Midbrain (tissue), 1 donor: ENCODE data around the gene DENND6A.
"Not testable (repeated sequence)": the region's sequence is repeated elsewhere in the genome, so short reads cannot be mapped to it uniquely, and the experiment has no call there.

ENCODE experiments used
- DNase-seq: peaks from one replicate; lab custom pipeline; 2025; lab: John Stamatoyannopoulos, UW

DENND6A gene, protein sequence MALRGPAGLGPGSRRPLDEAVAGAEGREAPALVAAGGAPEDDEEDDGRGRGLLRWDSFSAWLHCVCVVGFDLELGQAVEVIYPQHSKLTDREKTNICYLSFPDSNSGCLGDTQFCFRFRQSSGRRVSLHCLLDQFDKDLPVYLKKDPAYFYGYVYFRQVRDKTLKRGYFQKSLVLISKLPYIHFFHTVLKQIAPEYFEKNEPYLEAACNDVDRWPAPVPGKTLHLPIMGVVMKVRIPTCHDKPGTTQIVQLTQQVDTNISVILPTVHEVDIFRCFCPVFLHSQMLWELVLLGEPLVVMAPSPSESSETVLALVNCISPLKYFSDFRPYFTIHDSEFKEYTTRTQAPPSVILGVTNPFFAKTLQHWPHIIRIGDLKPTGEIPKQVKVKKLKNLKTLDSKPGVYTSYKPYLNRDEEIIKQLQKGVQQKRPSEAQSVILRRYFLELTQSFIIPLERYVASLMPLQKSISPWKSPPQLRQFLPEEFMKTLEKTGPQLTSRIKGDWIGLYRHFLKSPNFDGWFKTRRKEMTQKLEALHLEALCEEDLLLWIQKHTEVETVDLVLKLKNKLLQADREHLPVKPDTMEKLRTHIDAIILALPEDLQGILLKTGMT

DNA sequence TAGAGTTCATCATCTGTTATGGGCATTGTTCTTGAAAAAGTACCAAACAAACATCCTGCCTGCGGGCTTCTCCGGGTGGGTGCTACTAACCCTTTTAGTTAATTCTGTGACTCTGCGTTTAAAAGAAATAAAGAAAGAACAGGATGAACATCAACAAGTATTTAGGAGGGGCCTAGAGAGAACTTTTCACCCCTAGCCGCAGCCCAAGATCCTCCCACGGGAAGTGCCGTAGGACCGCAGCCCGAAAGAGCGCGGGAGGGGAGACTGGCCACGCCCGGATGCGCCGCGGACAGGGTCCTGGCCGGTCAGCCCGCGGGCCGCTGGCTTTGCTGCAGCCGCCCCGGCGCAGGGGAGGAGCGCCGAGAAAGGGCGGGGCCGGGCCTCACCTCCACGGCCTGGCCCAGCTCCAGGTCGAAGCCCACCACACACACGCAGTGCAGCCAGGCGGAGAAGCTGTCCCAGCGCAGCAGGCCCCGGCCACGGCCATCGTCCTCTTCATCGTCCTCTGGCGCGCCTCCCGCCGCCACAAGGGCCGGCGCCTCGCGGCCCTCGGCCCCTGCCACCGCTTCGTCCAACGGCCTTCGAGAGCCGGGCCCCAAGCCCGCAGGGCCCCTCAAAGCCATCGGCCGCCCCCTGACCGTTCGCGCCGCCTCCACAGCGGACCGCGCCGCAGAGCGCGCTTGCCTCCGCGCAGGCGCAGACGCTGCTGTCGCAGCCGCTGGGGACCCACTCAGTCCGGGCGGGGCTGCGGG is at the start of gene DENND6A:
Gene DENND6A, minus strand, starts transcription at position 682 of the 752 bp plus-strand sequence. Its CDS starts 59 bp downstream, at position 623.
- DNase-seq = peak; percentile 98

DNA sequence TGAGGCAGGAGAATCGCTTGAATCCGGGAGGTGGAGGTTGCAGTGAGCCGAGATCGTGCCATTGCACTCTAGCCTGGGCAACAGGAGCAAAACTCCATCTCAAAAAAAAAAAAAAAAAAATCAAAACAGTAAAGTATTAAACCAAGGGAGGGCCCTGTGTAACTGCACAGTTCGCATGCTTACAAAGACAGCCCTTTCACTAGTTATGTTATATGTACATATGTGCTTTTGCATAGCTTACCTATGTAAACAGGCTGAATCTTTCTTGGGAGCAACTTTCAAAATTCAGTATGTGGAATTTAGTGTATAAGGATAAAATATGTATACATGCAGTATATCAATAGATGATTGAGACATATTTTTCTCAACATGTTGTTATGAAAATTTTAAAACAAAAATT is 47.1 kb upstream of the DENND6A start:
- DNase-seq = no peak

DNA sequence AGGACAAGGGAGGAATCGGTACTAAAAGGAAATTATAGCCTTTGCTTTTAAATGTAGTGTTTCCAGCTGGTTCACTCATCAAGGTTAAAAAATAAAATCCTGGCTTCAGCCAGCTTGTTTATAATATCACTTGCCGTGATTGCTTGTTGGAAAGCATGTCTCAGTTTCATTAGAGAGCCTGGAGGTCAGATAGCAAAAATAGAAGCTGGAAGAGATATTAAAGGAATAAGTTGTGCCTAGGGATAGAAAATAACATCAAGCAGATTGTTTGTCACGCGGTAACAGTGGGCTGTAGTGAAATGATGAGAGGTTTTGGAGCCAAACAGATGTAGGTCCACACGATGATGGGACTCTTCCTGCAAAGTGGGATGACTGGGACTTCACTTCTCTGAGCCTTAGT is 45.5 kb upstream of the DENND6A start:
- DNase-seq = no peak

DNA sequence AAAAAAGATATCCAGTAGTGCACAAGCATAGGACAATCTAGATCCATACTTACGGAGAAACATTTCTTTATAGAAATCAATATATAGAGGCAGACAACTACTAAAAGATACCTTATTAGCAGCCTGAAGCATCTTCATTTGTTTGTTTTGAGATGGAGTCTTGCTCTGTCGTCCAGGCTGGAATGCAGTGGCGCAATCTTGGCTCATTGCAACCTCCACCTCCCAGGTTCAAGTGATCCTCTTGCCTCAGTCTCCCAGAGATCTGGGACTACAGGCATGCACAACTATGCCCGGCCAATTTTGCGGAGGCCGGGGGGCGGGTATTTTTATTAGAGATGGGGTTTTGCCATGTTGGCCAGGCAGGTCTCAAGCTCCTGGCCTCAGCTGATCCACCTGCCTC is 45.0 kb upstream of the DENND6A start:
- DNase-seq = no peak

DNA sequence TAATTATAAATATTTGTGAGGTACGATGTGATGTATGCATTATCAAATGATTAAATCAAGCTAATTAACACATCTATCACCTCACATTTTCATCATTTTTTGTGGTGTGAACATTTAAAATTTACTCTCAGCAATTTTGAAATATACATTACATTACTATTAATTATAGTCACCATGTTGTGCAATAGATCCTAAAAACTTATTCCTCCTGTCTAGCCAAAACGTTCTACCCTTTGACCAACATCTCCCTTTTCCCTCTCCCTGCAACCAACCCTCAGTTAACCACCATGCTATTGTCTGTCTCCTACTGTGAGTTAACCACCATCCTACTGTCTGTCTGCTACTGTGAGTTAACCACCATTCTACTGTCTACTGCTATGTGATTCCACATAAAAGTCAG is 42.5 kb upstream of the DENND6A start:
- DNase-seq = no peak

DNA sequence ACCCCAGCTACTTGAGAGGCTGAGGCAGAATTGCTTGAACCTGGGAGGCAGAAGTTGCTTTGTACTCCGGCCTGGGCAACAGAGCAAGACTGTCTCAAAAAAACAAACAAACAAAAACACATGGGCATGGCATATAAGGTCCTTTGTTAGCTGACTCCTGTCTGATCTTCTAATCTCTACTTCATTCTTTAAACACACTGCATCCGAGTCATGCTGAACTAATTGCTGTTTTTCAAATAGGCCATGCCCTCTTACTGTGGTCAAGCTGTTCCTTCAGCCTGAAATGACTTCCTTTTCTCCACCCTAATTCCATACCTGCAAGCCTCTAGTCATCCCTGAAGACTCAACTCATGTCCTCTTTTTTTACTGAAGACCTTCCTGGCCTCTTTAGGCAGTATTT is 40.9 kb upstream of the DENND6A start:
- no peak for DNase-seq

DNA sequence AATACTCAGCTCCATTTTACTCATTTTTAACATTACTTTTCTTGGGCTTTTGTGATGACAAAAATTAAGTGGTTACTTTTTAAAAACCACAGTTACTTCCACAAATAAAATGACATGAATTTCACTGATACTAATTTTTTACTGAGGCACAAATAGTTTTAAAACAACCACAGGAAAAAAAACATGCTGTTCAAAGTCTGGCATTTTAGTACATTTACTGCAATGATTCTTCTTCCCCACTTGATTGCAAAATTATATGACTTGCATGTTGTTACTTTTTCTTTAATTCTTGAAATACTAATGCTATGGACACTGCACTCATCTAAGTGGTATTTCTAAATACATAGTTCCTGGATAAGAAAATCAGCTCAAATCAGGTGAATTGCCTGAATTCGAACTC is 38.4 kb upstream of the DENND6A start:
- DNase-seq = no peak

DNA sequence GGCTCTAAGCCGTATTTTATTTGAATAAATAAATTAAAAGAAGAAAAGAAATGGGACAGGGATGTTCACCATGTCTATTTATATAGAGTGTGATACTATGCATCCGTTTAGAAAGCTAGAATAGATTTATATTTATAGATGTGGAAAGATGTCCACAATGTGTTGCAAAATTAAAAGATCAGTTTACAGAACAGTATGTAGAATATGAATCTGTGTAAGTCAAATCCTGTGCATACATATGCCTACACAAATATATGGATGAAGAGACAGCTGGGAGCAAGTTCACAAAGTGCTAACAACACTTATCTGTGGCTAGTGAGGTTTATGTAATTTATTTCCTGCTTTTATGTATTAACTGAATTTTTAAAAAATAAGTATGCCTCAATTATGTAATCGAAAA is 37.8 kb upstream of the DENND6A start:
- DNase-seq = no peak

DNA sequence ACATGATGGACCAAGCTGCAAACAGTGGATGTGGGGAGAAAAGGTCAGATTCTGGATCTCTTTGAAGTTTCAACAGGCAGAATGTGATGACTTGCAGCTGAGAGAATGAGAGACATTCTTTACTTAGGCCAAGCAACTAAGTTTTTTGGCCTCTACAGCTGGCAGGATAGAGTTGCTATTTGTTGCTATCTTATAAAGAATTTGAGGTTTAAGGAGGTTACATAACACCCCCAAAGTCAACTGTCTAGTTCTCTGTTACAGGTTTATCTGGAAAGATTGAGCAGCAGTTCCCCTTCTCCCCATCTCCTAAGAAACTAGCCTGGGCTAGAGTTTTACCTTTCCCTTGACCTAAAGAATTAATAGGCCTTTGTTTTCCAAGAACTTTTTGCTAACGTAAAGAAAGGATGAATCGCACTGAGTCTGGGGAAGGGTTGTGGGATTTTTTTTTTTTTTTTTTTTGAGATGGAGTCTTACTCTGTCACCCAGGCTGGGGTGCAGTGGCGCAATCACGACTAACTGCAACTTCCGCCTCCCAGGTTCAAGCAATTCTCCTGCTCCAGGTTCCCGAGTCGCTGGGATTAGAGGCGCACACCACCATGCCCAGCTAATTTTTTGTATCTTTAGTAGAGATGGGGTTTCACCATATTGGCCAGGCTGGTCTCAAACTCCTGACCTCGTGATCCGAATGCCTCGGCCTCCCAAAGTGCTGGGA is 36.6 kb upstream of the DENND6A start:
- DNase-seq = no peak

DNA sequence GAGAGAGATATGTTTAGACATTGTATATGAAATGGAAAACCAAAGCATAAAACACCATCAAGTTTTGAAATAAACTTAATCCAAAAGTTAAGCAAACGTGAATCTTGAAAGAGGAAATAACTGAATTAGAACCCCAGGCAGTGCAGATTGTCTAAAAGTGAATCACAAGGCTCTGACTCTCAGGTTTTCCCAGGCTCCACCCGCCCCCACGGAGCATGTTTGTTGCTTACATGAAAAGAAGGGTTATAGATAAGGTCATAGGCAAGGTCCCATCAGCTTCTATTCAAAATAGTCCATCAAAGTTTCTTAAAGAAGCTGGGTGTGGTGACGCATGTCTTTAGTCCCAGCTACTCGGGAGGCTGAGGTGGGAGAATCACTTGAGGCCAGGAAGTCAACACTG is 34.2 kb upstream of the DENND6A start:
- no peak for DNase-seq

DNA sequence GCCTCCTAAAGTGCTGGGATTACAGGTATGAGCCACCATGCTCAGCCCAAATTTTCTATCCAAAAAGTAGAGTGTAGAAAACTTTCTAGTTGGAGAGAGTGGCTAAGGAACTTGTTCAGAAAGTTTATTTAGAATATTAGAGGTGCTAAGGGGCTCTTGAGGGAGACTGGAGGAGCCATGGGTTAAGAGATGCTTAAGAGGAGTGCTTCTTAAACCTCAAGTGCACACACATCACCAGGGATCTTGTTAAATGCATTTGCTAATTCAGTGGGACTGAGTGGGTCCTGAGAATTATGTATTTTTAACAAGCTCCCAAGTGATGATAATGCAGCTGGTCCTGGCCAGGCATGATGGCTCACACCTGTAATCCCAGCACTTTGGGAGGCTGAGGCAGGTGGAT is 33.5 kb upstream of the DENND6A start:
- DNase-seq = no peak

DNA sequence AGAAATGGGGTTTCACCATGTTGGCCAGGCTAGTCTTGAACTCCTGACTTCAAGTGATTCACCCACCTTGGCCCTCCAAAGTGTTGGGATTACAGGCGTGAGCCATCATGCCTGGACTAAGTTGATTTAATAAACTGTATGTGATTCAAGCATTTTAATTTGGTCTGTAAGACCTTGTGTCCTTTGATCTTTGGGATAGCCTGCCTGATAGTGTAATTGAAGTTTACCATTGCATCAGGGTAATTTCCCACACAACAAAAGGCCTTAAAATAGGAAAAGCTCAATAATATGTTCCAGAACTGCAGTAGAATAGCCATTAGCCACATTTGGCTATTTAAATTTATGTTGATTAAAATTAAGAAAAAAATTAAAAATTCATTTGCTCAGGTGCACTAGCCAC is 25.2 kb upstream of the DENND6A start:
- no peak for DNase-seq

DNA sequence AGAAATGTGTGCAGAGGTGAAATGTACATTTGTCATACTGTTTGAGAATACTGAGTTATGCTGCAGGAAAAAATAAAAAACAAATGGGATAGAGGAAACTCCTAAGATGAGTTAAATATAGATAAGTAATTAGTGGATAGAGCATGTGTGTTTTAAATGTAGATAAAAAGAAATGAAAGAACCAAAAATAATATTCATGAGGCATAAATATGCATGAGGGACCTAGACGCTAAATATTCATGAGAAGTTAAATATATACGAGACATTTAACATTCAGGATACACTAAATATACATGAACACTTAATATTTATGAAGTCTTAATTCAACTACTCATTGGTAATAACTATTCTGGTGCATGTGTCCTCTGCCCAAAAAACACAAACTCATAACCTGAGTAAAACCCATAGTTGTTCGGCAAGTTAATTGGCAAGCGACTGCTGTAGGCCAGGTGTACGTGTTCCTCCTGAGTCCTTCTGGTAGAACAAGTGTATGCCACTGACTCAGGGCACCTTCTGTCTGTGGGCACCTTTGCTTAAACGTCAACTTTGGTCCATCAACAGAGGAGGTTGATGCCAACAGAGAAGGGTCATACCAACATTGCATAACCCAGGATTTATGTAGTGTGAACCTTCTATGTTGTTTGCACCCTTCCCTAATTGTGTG is 24.5 kb upstream of the DENND6A start:
- DNase-seq = no peak

DNA sequence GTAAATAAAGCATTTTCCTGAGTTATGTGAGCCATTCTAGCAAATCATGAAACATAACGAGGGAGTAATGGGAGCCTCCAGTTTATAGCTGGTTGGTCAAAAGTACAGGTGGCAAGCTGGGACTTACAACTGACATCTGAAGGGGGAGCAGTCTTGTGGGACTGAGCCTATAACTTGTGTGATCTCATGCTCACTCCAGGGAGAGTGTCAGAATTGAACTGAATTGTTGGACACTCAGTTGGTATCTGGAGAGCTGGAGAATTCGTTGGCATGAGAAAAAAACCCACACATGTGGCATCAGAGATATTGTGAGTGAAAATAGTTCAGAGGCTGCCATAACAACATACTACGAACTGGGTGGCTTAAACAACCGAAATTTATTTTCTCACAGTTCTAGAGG is 22.8 kb upstream of the DENND6A start:
- no peak for DNase-seq

DNA sequence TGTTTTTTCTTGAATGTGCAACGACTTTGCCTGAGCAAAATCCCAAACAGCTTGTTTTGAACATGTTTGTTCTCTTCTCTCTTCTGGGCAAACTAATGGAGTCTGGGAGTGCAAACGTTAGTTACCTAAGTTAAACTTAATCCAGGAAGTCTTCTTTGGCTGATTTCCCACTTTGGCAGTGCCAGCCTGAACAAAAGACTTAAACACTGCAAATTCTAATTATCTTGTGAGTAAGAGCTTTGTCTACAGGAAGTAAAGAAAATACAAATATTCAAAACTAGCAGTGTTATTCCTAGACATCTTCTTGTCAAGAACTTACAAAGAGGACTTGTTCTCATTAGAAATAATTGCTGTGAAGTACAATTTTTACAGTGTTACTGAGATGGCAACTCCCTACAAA is 16.7 kb upstream of the DENND6A start:
- no peak for DNase-seq

DNA sequence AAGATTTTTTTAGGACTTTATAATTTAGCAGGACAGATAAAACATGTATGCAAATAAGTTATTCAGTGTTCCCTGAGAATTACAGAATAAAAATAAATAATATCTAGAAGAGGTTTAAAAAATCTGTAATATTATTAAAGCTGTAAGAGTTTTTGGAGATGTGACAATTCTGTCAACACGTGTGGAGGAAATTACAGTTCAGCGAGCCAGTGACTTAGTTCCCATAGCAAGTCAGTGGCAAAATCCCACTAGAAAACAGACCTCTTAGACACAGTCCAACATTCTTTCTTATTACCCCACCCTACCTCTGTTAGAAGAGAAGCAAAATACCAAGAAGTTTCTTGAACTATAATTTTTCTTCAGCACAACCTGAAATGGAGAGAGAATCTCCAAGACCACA is 16.2 kb upstream of the DENND6A start:
- no peak for DNase-seq

DNA sequence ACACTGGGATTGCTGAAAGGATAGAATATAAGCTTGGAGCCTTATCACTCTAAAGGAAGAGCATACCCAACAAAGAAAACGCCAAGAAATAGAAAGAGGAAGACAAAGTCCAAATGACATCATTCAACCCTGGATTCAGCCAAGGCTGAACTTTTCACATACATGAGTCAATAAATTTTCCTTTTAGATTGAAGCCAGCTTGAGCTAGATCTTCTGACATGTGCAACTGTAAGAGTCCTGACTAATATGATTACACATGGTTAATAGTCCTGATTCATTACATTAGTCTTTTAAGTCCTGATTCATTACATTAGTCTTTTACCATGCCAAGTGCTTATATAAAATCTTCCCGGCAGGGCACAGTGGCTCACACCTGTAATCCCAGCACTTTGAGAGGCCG is 13.6 kb upstream of the DENND6A start:
- DNase-seq = no peak

DNA sequence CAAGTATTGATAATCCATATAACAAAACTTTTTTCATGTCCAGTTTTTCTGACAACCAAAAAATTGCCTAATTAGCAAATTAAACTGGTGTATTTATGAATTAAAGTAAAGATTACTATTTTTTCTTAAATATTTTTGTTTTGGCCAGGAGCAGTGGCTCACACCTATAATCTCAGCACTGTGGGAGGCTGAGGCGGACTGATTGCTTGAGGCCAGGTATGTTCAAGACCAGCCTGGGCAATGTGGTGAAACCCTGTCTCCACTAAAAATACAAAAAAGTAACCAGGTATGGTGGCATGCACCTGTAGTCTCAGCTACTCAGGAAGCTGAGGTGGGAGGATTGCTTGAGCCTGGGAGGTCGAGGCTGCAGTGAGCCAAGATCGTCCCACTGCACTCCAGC is 12.5 kb upstream of the DENND6A start:
- not testable (repeated sequence) for DNase-seq

DNA sequence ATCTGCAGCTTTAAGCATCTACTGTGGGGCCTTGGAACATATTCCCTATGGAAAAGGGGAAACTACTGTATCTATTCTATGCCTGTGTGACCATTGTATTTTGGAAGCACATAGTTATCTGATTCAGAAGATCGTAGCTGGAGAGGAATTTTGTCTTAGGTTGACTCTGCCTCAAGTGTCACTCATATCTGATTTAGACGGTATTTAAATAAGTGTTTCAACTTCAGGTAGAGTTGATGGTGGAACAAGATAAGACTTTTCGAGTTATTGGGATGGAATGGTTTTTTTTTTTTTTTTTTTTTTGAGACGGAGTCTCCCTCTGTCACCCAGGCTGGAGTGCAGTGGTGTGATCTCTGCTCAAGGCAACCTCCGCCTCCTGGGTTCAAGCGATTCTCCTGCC is 8.9 kb upstream of the DENND6A start:
- no peak for DNase-seq

DNA sequence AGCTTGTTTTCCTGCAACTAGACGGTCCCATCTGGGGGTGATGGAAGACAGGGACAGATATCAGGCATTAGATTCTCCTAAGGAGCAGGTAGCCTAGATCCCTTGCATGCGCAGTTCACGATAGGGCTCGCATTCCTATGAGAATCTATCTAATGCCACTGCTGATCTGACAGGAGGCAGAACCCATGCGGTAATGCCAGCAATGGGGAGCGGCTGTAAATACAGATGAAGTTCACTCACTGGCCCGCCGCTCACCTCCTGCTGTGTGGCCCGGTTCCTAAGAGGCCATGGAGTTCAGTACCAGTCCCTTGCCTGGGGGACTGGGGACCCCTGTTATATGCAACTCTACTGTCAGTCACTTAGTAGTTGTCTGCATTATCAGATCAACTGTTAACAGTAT is 7.9 kb upstream of the DENND6A start:
- no peak for DNase-seq

DNA sequence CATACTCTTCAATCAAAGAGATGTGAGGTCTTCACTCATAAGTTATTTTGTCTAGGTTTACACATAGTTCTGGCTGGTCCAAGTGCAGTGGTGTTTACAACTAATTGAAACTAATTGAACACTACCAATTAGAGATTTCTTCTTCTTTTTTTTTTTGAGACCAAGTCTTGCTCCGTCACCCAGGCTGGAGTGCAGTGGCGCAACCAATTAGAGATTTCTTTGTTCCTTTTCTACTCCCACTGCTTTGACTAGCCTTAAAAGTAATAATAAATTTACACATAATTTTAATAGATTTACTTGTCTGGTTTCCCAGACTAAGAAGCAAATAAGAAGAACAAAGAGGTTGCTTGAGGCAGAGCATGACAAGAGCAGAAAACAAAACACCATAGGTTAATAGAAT is 6.7 kb upstream of the DENND6A start:
- no peak for DNase-seq

DNA sequence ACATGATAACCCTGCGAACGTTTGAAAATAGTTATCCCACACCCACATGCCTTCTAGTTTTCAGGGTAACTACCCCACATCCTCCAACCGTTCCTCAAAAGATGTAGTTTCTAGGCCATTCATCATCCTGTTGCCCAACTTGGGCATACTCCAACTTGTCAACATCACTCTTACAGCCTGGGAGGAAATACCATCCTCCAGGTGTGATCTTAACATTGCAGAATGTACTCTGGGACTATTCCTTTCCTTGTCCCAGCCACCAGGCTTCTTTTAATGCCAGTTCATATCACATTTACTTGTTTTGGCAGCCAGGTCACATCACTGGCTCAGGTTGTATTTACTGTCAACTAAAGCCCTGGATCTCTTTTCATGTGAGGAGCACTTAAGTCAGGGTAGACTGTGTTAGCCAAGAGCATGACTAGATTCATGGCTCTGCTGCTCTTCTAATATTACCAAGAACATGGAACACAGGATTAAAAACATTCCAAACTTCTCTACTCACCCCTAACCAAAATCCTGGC is 4.0 kb upstream of the DENND6A start:
- DNase-seq = no peak
